GM12891 (cell line): Measurements from ENCODE around the gene GRB14.

Experiments used
- POLR2A ChIP-seq: IDR thresholded peaks from 2 replicates; pipeline ENCODE4 v1.6.1; 2011; ENCODE audit warnings: low read depth, low read length, control low read depth
- POLR2AphosphoS5 ChIP-seq: IDR thresholded peaks from 2 replicates; pipeline ENCODE4 v1.6.1; 2011; ENCODE audit warnings: low read depth, low read length, control low read depth
- TAF1 ChIP-seq: IDR thresholded peaks from 2 replicates; pipeline ENCODE4 v1.6.1; 2011; ENCODE audit warnings: low read depth, low read length, control low read depth

DNA sequence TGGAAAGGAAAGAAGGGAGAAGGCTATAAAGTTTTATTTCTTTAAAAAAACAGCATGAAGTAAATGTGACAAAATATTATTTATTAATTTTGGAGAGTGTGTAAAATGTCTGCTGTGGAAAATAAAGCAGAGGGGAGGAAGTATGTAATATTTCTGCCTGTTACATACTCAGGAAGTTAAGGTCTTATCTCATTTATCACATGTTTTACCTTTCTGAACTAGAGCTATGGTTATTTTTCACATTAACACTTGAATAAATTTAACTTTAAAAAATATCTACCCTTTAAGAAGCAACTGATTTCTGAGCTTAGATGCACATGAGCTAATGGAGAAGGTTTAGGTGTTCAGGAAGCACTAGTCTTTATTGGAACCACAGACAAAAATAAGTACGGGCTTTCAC lies 148.3 kb downstream of the GRB14 start:
- TF ChIP-seq POLR2AphosphoS5 (no peak), POLR2A (no peak), TAF1 (no peak)
